Endodermal cell (in vitro differentiated cells): ENCODE data around the gene HIF1A. TPM values are rescaled to one million over a fixed set of nuclear protein-coding genes. Genes with fewer than 3 reads are reported as not detected.
A peak's percentile ranks its signal among the peaks of the same experiment; 100 is the strongest.
"Not testable (repeated sequence)": the region's sequence is repeated elsewhere in the genome, so short reads cannot be mapped to it uniquely, and the experiment has no call there.

ENCODE experiments used
- DNase-seq: peaks from one replicate; pipeline ENCODE4 v3.0.0-alpha.2; 2017
- H3K27ac ChIP-seq: 2 replicates; pipeline ENCODE4 v1.5.1; 2013; ENCODE audit warnings: mild to moderate bottlenecking, low read depth, low read length, moderate library complexity
- H3K27me3 ChIP-seq: 2 replicates; pipeline ENCODE4 v1.6.1; 2013; ENCODE audit warnings: mild to moderate bottlenecking, low read length, moderate library complexity; ENCODE audit not compliant: insufficient read depth, control insufficient read depth, poor library complexity, severe bottlenecking
- H3K36me3 ChIP-seq: 2 replicates; pipeline ENCODE4 v1.7.0; 2013; ENCODE audit warnings: mild to moderate bottlenecking, low read length, moderate library complexity; ENCODE audit not compliant: control insufficient read depth, insufficient read depth
- H3K4me1 ChIP-seq: one replicate; pipeline ENCODE4 v1.7.0; 2013; ENCODE audit warnings: low read length; ENCODE audit not compliant: control insufficient read depth, insufficient read depth
- H3K4me3 ChIP-seq: 2 replicates; pipeline ENCODE4 v1.5.1; 2013; ENCODE audit warnings: mild to moderate bottlenecking, low read length, moderate library complexity
- H3K9ac ChIP-seq: 2 replicates; pipeline ENCODE4 v1.6.1; 2013; ENCODE audit warnings: mild to moderate bottlenecking, low read length, moderate library complexity; ENCODE audit not compliant: poor library complexity, severe bottlenecking; ENCODE audit errors: extremely low read depth
- H3K9me3 ChIP-seq: 2 replicates; pipeline ENCODE4 v1.6.1; 2013; ENCODE audit warnings: mild to moderate bottlenecking, low read length, moderate library complexity; ENCODE audit not compliant: control insufficient read depth
- H3K27ac Mint-ChIP-seq: 2 replicates; pipeline ENCODE4 v1.8.0; 2020; ENCODE audit warnings: mixed read lengths
- H3K27me3 Mint-ChIP-seq: 2 replicates; pipeline ENCODE4 v1.8.0; 2021; ENCODE audit warnings: mild to moderate bottlenecking, mixed read lengths; ENCODE audit not compliant: insufficient read depth
- H3K36me3 Mint-ChIP-seq: 2 replicates; pipeline ENCODE4 v1.8.0; 2020; ENCODE audit warnings: low read depth, mixed read lengths
- H3K4me1 Mint-ChIP-seq: 2 replicates; pipeline ENCODE4 v1.8.0; 2020; ENCODE audit warnings: mixed read lengths
- H3K4me3 Mint-ChIP-seq: 2 replicates; pipeline ENCODE4 v1.8.0; 2020; ENCODE audit warnings: mild to moderate bottlenecking, moderate library complexity, mixed read lengths
- H3K9me3 Mint-ChIP-seq: 2 replicates; pipeline ENCODE4 v1.8.0; 2020; ENCODE audit warnings: mild to moderate bottlenecking, mixed read lengths
- CTCF ChIP-seq: fragments of 200-600 bp; sonication (generic); conservative IDR thresholded peaks from 2 replicates; pipeline ENCODE4 v1.5.0; 2021; ENCODE audit warnings: antibody characterized with exemption, mild to moderate bottlenecking
- WGBS, 2 experiments: methylation state at CpG; one replicate each; pipeline versions ENCODE4 v1.1.5 to v1.1.7; 2013; ENCODE audit warnings: missing lambda C conversion rate in 2 of 2, mixed read lengths in 1 of 2; ENCODE audit not compliant: insufficient coverage in 1 of 2, insufficient read length in 1 of 2; 5-methylcytosine and 5-hydroxymethylcytosine counted together
- total RNA-seq, 2 donors: library from RNA; stranded (reverse); fragmentation: NEBNext Ultra II Directional in 1 of 2; extraction: Animal tissue kit (Norgen Biotek cat#: 25700) in 1 of 2; gene quantifications; 2 replicates in 1 of 2; 3 replicates in 1 of 2; pipeline ENCODE4 v1.2.1, GENCODE V29; 2021

The HIF1A gene
- total RNA-seq, 2 donors from 2014 or later: 201 to 227 TPM

GRCh38 chr14:61754627-61755381, 59.5 kb downstream of the HIF1A start:
- H3K4me1 Mint-ChIP-seq: peaks cover 17% of the 10 kb centered on the region
- WGBS, 2 experiments: 86 to 90% methylated on average over 4 to 5 of the region's 5 CpGs

GRCh38 chr14:61755382-61755742, 60.0 kb downstream of the HIF1A start:
- H3K9me3 Mint-ChIP-seq, DNase-seq, H3K9ac ChIP-seq, H3K4me1 ChIP-seq, H3K4me3 Mint-ChIP-seq, H3K27ac ChIP-seq, H3K36me3 Mint-ChIP-seq, H3K36me3 ChIP-seq, H3K27me3 Mint-ChIP-seq, H3K27me3 ChIP-seq, H3K9me3 ChIP-seq: not testable (repeated sequence)
- Mint-ChIP-seq H3K27ac (peak overlapping the region; percentile 14), H3K4me1 (peaks cover 13% of the 10 kb centered on the region)
- peak overlapping the region; percentile 6 for H3K4me3 ChIP-seq

More at GRCh38 chr14:61754627-61755381, 59.5 kb downstream of the HIF1A start:
- DNase-seq: no peak
- H3K4me3 Mint-ChIP-seq: no peak overlapping the region
- no peak overlapping the region for H3K9ac ChIP-seq
- no peaks in the 10 kb centered on the region for H3K27me3 ChIP-seq
- no peak overlapping the region for H3K4me3 ChIP-seq
- H3K36me3 ChIP-seq: peaks cover 5% of the 10 kb centered on the region
- H3K27ac Mint-ChIP-seq: peak overlapping the region; percentile 0
- H3K4me1 ChIP-seq: peaks cover 6% of the 10 kb centered on the region
- H3K27ac ChIP-seq: no peak overlapping the region
- H3K36me3 Mint-ChIP-seq: peaks cover under 1% of the 10 kb centered on the region
- H3K27me3 Mint-ChIP-seq: no peaks in the 10 kb centered on the region
- H3K9me3 Mint-ChIP-seq: peaks cover 6% of the 10 kb centered on the region
- peaks cover 9% of the 10 kb centered on the region for H3K9me3 ChIP-seq
- TF ChIP-seq CTCF: no peak

- no peaks in the 10 kb centered on the region for H3K36me3 ChIP-seq
- H3K27ac ChIP-seq: no peak overlapping the region
- Mint-ChIP-seq H3K4me3 (no peak overlapping the region), H3K36me3 (no peaks in the 10 kb centered on the region), H3K27ac (peak overlapping the region; percentile 74), H3K9me3 (peaks cover 6% of the 10 kb centered on the region), H3K27me3 (peaks cover 2% of the 10 kb centered on the region), H3K4me1 (peaks cover 7% of the 10 kb centered on the region)
- peaks cover 9% of the 10 kb centered on the region for H3K9me3 ChIP-seq
- no peak overlapping the region for H3K9ac ChIP-seq
- TF ChIP-seq CTCF: no peak
- no peaks in the 10 kb centered on the region for H3K27me3 ChIP-seq
- WGBS, 2 experiments: 92 to 100% methylated on average over 1 of the region's 2 CpGs
- no peak for DNase-seq
- H3K4me3 ChIP-seq: no peak overlapping the region
- H3K4me1 ChIP-seq: peaks cover 4% of the 10 kb centered on the region
These were observed 60.8 kb downstream of the HIF1A start for GRCh38 chr14:61756135-61756534.

- H3K4me3 ChIP-seq: no peak overlapping the region
- no peak for DNase-seq
- H3K27me3 ChIP-seq: no peaks in the 10 kb centered on the region
- H3K36me3 ChIP-seq: no peaks in the 10 kb centered on the region
- H3K9ac ChIP-seq: no peak overlapping the region
- Mint-ChIP-seq H3K27me3 (peaks cover 2% of the 10 kb centered on the region), H3K27ac (no peak overlapping the region), H3K4me1 (peaks cover 26% of the 10 kb centered on the region), H3K9me3 (peaks cover 6% of the 10 kb centered on the region), H3K36me3 (no peaks in the 10 kb centered on the region), H3K4me3 (no peak overlapping the region)
- H3K27ac ChIP-seq: no peak overlapping the region
- 93 to 94% methylated on average over 7 of the region's 7 CpGs for WGBS, 2 experiments
- H3K9me3 ChIP-seq: peaks cover 9% of the 10 kb centered on the region
- peaks cover 5% of the 10 kb centered on the region for H3K4me1 ChIP-seq
- TF ChIP-seq CTCF: no peak
These were observed 64.6 kb downstream of the HIF1A start for GRCh38 chr14:61759878-61760277.
